HT1080 (cell line): ENCODE data around the gene HCN2. TPM values are rescaled to one million over a fixed set of nuclear protein-coding genes. Genes with fewer than 3 reads are reported as not detected.

ENCODE experiments used
- DNase-seq: peaks from one replicate; pipeline ENCODE4 v3.0.0-alpha.2; 2015; ENCODE audit warnings: low read depth
- total RNA-seq: library from RNA; depleted of rRNA; stranded (reverse); fragments of >200 nt; shearing (Covaris generic); gene quantifications from 2 replicates; pipeline ENCODE4 v1.2.3, GENCODE V29; 2014

Gene HCN2
- total RNA-seq, 1 experiment from 2014 or later: 0.27 TPM

GRCh38 chr19:651114-651818 lies 61.6 kb downstream of the HCN2 start:
- DNase-seq: no peak

- no peak for DNase-seq
These were observed 62.3 kb downstream of the HCN2 start for GRCh38 chr19:651991-652390.

- no peak for DNase-seq
These were observed 63.0 kb downstream of the HCN2 start for GRCh38 chr19:652467-653389.

GRCh38 chr19:653425-653824 lies 63.7 kb downstream of the HCN2 start:
- DNase-seq: no peak

GRCh38 chr19:655691-656090 lies 66.0 kb downstream of the HCN2 start:
- DNase-seq: no peak

- no peak for DNase-seq
These were observed 67.3 kb downstream of the HCN2 start for GRCh38 chr19:656751-657559.

- no peak for DNase-seq
These were observed 67.9 kb downstream of the HCN2 start for GRCh38 chr19:657611-658010.

- DNase-seq: no peak
These were observed 68.6 kb downstream of the HCN2 start for GRCh38 chr19:658059-658839.

- no peak for DNase-seq
These were observed 69.5 kb downstream of the HCN2 start for GRCh38 chr19:658916-659839.

- no peak for DNase-seq
These were observed 71.2 kb downstream of the HCN2 start for GRCh38 chr19:660793-661426.

GRCh38 chr19:661427-662196 lies 71.9 kb downstream of the HCN2 start:
- no peak for DNase-seq

- no peak for DNase-seq
These were observed 72.7 kb downstream of the HCN2 start for GRCh38 chr19:662207-662961.

GRCh38 chr19:662962-663681 lies 73.4 kb downstream of the HCN2 start, which contains the start of gene RNF126:
Gene RNF126, minus strand, starts transcription at chr19:663214. Its CDS starts 93 bp downstream, at chr19:663121.
- peak; percentile 71 for DNase-seq

GRCh38 chr19:663682-664117 lies 74.0 kb downstream of the HCN2 start:
- DNase-seq: no peak

GRCh38 chr19:664913-665443 lies 75.3 kb downstream of the HCN2 start:
- DNase-seq: peak; percentile 63
